ENCODE results near the gene SHC4.
A peak's percentile ranks its signal among the peaks of the same experiment; 100 is the strongest.
"Not testable (repeated sequence)": the region's sequence is repeated elsewhere in the genome, so short reads cannot be mapped to it uniquely, and the experiment has no call there.

SHC4 gene

DNA sequence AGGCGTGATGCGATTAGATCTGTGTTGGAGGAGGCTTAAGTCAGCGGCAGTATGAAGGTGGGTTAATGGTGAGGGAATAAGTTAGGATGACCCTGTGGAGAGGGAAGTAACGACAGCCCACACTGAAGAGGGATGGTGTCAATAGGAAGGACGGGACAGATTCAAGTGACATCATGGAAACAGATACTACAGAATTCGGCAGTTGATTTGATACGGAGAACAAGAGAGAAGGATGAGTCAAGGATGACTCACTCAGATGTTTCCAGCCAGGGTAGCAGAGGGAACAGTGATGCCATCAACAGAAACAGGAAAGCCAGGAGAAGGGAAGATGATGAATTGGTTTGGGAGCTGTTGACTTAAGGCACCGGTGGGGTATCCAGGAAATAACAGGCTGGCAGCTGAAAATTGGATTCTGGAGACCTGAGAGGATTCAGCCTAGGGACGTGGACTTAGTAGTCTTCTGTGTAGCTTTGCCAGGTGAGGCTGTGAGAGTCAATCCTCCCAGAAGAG is 38.0 kb downstream of the SHC4 start:
- DNase-seq (ENCODE audit: low spot score) (peak; percentile 75), FAIRE-seq (no peak)

DNA sequence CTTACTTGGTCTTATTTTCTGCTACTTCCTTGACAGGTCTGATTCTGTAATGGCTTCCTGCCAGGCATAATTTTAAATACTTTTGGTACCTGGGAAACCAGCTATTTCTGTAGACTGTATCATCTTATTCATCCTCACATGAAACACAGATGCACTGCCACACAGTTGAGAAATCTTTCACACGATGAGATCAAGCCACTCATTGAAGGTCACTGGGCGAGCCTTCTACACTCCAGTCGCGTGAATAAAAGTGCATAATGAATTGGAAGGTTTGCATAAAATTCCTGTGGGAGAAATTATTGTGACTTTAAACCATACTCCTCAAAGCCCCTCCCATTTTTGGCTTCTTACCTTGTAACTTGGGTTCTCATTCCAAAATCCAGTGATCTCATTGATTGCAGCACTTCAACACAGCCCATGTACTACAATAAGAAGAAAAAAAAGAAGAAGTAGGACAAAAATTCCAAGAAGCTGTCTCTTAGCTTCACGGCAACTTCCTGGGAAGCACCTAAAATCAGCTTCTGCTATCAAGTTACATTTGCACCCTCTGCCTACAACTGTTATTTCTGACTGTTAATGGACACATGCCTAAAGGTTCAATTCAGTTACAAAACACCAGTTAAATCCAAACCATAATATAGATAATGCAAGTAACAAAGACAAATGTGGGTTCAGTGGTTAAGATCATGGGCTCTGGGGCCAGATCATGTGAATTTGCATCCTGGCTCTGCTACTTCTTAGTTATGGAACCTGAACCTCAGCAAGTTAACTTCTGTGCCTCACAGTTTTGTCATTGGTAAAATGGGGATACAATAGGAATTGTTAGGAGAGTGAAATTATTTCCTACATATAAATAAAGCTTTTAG is 39.0 kb downstream of the SHC4 start:
- FAIRE-seq, result no peak

DNA sequence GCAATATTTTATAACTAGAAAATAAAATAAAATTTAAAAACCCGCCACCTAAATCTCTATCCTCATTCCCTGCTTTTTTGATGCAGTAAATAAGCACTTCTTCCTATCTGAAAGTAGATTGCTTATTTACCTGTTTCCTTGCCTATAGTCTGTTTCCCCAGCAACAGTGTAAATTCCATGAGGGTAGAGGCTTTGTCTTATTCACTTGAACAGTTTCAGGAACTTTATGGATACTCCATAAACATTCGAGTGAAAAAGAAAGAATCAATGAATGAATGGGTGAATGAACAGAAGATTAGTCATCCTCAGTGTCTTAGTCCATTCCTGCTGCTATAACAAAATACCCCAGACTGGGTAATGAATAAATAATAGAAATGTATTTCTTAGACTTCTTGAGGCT is 41.7 kb downstream of the SHC4 start:
- no peak for DNase-seq (ENCODE audit: low spot score)
- no peak for FAIRE-seq

More for the DNA sequence above, 39.0 kb downstream of the SHC4 start:
- no peak for DNase-seq (ENCODE audit: low spot score)

- FAIRE-seq, result no peak
- no peak for DNase-seq (ENCODE audit: low spot score)
Measured at GRCh38 chr15:48916721-48917120, 47.0 kb downstream of the SHC4 start.

- FAIRE-seq, result no peak
- no peak for DNase-seq (ENCODE audit: low spot score)
Measured at GRCh38 chr15:48915861-48916260, 47.9 kb downstream of the SHC4 start.

DNA sequence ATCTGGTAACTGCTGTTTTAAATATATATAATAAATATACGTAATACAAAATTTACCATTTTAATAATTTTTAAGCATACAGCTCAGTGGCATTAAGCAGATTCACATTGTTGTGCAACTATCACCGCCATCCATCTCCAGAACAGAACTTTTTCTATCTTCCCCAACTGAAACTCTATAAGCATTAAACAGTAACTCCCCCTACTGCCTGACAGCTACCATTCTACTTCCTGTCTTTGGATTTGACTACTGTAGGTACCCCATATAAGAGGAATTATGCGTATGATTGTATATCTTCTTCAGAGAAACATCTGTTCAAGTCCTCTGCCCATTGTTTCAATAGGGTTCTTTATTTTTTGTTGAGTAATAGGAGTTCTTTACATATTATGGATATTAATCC is 49.0 kb downstream of the SHC4 start:
- FAIRE-seq (no peak), DNase-seq (ENCODE audit: low spot score) (no peak)

DNA sequence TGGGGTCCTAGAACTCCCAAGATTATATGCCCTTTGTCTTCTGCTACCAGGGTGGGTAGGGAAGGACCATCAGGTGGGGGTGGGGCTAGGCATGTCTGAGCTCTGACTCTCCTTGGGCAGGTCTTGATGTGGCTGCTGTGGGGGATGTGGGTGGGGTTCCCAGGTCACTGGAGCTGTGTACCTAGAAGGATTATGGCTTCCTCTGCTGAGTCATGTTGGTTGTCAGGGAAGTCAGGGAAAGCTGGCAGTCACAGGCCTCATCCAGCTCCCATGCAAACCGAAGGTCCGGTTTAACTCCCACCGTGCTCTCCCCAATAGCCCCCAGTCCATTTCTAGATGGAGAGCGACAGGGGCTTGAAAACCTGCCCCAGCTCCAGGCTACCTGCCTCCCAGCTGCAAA is 50.6 kb downstream of the SHC4 start:
- FAIRE-seq (no peak), DNase-seq (ENCODE audit: low spot score) (no peak)

GRCh38 chr15:48910554-48910953 is 53.2 kb downstream of the SHC4 start:
- DNase-seq (ENCODE audit: low spot score); FAIRE-seq: not testable (repeated sequence)

- not testable (repeated sequence) for FAIRE-seq; DNase-seq (ENCODE audit: low spot score)
Measured at GRCh38 chr15:48909313-48909712, 54.4 kb downstream of the SHC4 start.

- DNase-seq (ENCODE audit: low spot score), result no peak
- no peak for FAIRE-seq
Measured at GRCh38 chr15:48905847-48906246, 57.9 kb downstream of the SHC4 start.

- FAIRE-seq (no peak), DNase-seq (ENCODE audit: low spot score) (no peak)
Measured at GRCh38 chr15:48905216-48905615, 58.5 kb downstream of the SHC4 start.

DNA sequence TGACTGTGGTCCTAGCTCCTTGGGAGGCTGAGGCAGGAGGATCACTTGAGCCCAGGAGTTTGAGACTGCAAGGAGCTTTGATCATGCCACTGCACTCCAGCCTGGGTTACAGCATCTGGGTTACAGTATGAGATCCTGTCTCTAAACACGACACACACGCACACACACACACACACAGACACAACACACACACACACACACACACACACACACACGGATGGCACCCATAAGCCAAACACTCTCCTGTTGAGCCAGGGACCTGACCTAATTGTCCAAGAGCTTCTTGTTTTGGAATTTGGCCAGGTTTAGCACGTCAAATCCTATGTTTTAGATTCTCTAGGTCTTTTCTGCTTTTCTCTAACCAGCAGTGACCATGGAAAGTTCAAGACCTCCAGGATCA is 59.0 kb downstream of the SHC4 start:
- DNase-seq (ENCODE audit: low spot score) (no peak), FAIRE-seq (no peak)

DNA sequence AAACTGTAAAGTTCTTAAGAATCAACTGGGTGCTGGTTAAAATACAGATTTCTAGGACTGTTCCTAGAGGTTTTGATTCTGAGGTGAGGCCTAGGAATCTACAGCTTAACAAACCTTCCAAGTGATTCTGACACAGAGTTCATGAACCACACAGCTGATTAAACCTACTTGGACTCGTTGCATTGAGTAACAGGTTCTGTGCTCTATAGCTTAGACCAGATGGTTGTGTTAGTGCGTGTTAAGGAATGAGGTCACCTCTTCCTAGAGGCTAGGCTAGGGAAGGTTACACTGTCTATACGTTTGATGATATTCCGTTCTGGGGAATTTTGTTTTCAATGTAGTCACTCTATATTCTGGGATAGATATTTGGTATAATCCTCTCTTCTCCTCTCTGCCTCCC is 63.9 kb downstream of the SHC4 start:
- FAIRE-seq, result no peak
- no peak for DNase-seq (ENCODE audit: low spot score)

- FAIRE-seq, result no peak
- DNase-seq (ENCODE audit: low spot score), result no peak
Measured at GRCh38 chr15:48898446-48898845, 65.3 kb downstream of the SHC4 start.

DNA sequence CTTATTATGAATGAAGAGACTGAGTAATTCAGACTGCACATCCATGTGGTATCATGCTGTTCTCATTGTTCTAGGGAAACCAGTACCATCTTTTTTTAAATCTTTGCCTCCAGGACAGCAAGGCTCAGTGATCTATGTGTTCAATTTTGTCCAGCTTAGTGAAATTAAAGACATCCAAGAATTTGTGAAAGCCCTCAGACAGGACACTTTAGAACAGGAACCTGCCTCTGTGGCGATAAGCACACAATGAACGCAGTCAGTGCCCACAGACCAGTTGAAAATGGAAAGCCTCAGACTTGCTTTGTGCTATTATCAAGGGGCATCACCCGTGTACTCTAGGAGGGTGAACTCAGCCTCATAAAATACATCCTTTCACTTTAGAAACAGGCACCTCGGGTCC is 65.7 kb downstream of the SHC4 start:
- no peak for FAIRE-seq

DNA sequence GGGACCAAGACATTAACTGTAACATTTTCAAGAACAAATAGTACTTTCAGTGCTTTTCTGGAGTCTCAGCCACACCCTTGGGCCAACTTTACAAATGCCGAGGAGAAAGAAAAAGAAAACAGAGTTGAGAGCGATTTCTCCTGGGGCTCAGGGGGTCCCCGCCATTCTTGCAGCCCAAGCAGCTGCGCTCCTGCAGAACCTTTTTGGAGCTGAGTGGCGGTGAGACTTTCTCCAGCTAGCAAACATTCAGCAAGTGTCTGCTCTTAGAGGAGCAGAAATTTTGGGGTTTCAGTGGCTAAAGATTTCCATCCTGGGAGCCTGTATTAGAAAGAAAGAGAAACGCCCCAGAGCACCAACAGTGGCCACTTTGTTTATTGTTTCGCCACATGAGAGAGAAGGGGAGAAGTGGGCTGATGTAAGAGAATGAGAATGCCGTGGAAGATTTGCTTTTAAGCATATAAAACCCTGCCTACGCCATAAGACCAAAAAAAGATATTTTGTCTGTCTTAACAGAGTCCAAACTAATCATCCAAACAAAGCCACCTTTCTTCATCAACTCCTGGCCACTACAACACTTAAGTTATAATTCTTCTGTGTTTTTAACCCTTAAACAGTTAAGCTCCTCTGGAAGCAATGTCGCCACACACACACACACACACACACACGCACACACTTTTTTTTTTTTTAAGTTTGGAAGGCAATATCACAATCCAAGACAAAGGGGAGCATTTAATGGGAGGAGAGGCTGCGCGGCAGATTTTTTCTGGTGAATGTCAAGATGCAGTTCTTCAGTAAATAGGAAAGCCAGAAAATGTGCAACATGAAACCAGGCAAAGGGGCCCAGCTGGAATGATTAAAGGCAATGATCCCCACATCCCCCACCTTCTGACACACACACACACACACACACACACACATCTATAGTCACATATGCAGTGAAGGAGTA is 66.6 kb downstream of the SHC4 start:
- FAIRE-seq (no peak), DNase-seq (ENCODE audit: low spot score) (peak; percentile 44)

More for the DNA sequence above, 65.7 kb downstream of the SHC4 start:
- DNase-seq (ENCODE audit: low spot score), result no peak

DNA sequence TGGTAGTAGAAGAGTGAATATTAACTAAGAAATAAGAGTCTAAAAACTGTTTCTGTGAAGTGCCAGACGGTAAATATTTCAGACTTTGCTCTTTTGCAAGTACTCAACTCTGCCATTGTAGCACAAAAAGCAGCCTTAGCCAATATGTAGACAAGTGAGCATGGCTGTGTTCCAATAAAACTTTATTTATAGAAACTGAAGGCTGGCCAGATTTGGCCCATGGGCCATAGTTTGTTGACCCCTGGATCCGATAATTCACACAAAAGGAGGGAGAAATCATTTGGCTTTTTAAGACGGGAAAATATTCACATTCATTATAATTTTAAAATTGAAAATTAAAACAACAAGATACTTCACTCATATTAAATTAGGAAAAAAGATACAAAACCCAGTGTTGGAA is 70.4 kb downstream of the SHC4 start:
- no peak for FAIRE-seq
- no peak for DNase-seq (ENCODE audit: low spot score)

- no peak for FAIRE-seq
Measured at GRCh38 chr15:48891232-48891765, 72.4 kb downstream of the SHC4 start.

GRCh38 chr15:48890375-48890972 is 73.2 kb downstream of the SHC4 start:
- no peak for DNase-seq (ENCODE audit: low spot score)
- no peak for FAIRE-seq

More at GRCh38 chr15:48891232-48891765, 72.4 kb downstream of the SHC4 start:
- no peak for DNase-seq (ENCODE audit: low spot score)

- no peak for FAIRE-seq
- DNase-seq (ENCODE audit: low spot score), result no peak
Measured at GRCh38 chr15:48889925-48890324, 73.8 kb downstream of the SHC4 start.

DNA sequence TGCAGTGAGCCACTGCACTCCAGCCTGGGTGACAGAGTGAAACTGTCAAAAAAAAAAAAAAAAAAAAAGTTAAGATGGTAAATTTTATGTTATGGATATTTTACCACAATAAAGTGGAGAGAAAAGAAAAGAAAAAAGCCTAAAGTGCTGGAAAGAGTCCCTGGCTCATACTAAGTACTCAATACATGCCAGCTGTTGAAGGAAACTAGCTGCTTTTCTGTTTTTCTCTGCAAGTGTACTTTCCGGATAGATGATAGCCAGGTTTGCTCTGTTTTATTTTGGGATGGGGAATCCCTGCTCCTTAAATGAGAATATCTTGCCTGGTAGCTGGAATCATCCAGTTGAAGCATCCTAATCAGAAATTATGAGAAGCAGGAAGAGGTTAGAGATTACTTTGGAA is 74.9 kb downstream of the SHC4 start:
- no peak for DNase-seq (ENCODE audit: low spot score)
- FAIRE-seq, result no peak
